PFSK-1 (cell line): ENCODE data around the gene DNAH8.

Experiments
- FOXP2 ChIP-seq: optimal IDR thresholded peaks from 2 replicates; pipeline ENCODE3; 2011; ENCODE audit warnings: borderline replicate concordance, control low read depth, inconsistent platforms; ENCODE audit not compliant: insufficient read depth; ENCODE audit errors: extremely low read length, extremely low read depth
- POLR2AphosphoS5 ChIP-seq: IDR thresholded peaks from 2 replicates; pipeline ENCODE4 v1.6.1; 2012; ENCODE audit warnings: low read depth, mild to moderate bottlenecking, control low read depth, low read length, moderate library complexity
- REST ChIP-seq, 2 experiments: IDR thresholded peaks; 2 replicates each; pipeline versions ENCODE4 v1.6.1 to v1.8.0; 2011 to 2012; ENCODE audit warnings: low read depth in 2 of 2, low read length in 2 of 2, control low read depth in 1 of 2, inconsistent platforms in 1 of 2, mild to moderate bottlenecking in 1 of 2, moderate library complexity in 1 of 2; ENCODE audit not compliant: insufficient read depth in 1 of 2
- SIN3A ChIP-seq: IDR thresholded peaks from 2 replicates; pipeline ENCODE4 v1.6.1; 2012; ENCODE audit warnings: mild to moderate bottlenecking, low read length, moderate library complexity, borderline replicate concordance; ENCODE audit not compliant: insufficient read depth
- TAF1 ChIP-seq: IDR thresholded peaks from 2 replicates; pipeline ENCODE4 v1.6.1; 2012; ENCODE audit warnings: low read length, control low read depth, borderline replicate concordance; ENCODE audit not compliant: insufficient read depth

The DNAH8 gene

GRCh38 chr6:38725414-38726183 is 10.5 kb downstream of the DNAH8 start:
- TF ChIP-seq POLR2AphosphoS5 (no peak), FOXP2 (no peak), SIN3A (no peak), REST (IDR thresholded peaks at IDR 0.05; ENCODE audit: insufficient read depth in 1 of 2, low read depth in 2 of 2, low read length in 2 of 2) (no peak), TAF1 (no peak)

- no peak for TF ChIP-seq TAF1
- TF ChIP-seq REST (IDR thresholded peaks at IDR 0.05; ENCODE audit: insufficient read depth in 1 of 2, low read depth in 2 of 2, low read length in 2 of 2): no peak
- no peak for TF ChIP-seq FOXP2
- no peak for TF ChIP-seq POLR2AphosphoS5
- TF ChIP-seq SIN3A: no peak
Measured at GRCh38 chr6:38728203-38728602, 13.1 kb downstream of the DNAH8 start.

- TF ChIP-seq FOXP2 (no peak), TAF1 (no peak), REST (IDR thresholded peaks at IDR 0.05; ENCODE audit: insufficient read depth in 1 of 2, low read depth in 2 of 2, low read length in 2 of 2) (no peak)
Measured at GRCh38 chr6:38730140-38730862, 15.2 kb downstream of the DNAH8 start.

- TF ChIP-seq SIN3A (no peak), POLR2AphosphoS5 (no peak), REST (IDR thresholded peaks at IDR 0.05; ENCODE audit: insufficient read depth in 1 of 2, low read depth in 2 of 2, low read length in 2 of 2) (no peak), FOXP2 (no peak), TAF1 (no peak)
Measured at GRCh38 chr6:38736951-38737350, 21.8 kb downstream of the DNAH8 start.
